Measurements from ENCODE around the gene TTLL8.
A peak's percentile ranks its signal among the peaks of the same experiment; 100 is the strongest.

The TTLL8 gene

GRCh38 chr22:50062509-50063135 lies 4.5 kb upstream of the TTLL8 start:
- DNase-seq (ENCODE audit: low spot score) = no peak

DNA sequence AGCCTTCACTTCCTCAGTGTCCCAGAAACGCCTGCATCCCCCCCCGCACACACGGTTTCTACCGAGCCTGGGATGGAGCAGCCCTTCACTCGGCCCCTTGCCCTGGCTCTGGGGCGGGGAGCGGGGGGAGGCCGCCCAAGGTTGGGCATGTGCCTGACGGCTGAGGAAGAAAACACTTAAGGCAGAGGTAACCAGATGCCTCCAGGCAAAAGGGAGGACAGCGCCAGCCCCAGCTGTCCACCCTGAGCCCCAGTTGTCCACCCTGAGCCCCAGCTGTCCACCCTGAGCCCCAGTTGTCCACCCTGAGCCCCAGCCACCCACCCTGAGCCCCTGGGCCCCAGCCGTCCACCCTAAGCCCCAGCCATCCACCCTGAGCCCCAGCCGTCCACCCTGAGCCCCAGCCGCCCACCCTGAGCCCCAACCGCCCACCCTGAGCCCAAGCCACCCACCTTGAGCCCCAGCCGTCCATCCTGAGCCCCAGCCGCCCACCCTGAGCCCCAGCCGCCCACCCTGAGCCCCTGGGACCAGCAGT lies 3.8 kb upstream of the TTLL8 start:
- DNase-seq (ENCODE audit: low spot score) = no peak

GRCh38 chr22:50061141-50061823 lies 3.2 kb upstream of the TTLL8 start:
- DNase-seq (ENCODE audit: low spot score) = no peak

DNA sequence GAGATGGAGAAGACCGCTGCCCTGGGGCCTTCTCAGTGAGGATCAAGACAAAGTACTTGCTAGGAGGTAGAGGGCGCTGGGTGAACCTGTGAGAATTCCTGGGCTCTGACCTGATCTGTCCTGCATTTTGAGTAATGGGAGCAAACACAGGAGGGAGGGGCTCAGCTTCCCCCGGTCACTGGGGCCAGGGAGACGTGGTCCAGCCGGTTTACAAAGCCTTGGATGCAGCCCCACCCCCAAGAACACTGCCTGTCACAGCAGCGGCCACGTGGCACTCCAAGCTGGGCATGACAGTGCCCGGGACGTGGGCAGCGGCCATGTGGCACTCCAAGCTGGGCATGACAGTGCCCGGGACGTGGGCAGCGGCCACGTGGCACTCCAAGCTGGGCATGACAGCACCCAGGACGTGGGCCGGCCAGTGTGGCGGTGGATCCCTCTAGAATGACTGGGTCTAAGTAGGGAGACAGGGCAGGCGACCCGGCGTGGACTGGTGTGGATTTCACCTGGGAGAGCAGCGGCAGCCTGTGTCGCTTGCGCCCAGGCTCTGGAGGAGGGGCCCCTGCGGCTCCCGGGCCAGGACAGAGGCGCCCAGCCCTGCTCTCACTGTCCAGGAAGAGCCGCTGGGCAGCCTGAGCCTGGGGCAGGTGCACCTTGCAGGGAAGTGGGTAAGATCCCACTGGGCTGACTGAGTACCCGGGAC lies 2.5 kb upstream of the TTLL8 start:
- no peak for DNase-seq (ENCODE audit: low spot score)

DNA sequence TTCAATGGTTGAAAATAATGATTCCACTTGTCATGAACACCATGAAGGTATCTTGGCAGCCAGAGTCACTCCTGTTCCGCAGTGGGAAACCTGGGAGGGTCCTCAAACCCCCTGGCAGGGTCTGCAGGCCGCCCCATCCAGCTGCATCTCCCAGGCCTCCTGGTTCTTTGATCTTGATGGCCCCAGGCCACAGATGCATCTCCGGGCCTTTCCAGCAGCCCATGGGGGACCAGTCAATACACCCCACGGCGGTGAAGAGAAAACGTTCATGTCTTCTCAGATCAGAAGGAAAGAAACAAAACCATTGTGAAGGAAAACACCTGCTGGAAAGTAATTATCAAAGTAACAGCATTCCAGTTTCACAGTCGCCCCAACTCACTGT lies 1.8 kb upstream of the TTLL8 start:
- DNase-seq (ENCODE audit: low spot score) = no peak

GRCh38 chr22:50058906-50059880 lies 1.1 kb upstream of the TTLL8 start:
- peak; percentile 33 for DNase-seq (ENCODE audit: low spot score)

- DNase-seq (ENCODE audit: low spot score) = no peak
These were observed 629 bp downstream of the TTLL8 start for GRCh38 chr22:50057278-50058060.

GRCh38 chr22:50056214-50056972 lies 1.7 kb downstream of the TTLL8 start:
- DNase-seq (ENCODE audit: low spot score) = no peak

DNA sequence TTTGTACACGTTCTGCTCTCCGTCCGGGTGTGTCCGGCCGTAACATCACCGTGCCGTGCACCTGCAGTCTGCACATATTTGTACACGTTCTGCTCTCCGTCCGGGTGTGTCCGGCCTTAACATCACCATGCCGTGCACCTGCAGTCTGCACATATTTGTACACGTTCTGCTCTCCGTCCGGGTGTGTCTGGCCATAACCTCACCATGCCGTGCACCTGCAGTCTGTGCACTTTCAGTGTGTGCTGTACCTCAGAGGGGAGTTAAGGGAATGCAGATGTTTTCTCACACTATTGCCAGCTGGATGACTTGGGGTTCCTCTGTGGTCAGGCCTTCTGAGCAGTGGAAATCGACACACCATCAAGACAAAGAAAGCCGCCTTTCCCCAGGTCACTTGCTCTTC lies 4.2 kb downstream of the TTLL8 start:
- DNase-seq (ENCODE audit: low spot score) = no peak

DNA sequence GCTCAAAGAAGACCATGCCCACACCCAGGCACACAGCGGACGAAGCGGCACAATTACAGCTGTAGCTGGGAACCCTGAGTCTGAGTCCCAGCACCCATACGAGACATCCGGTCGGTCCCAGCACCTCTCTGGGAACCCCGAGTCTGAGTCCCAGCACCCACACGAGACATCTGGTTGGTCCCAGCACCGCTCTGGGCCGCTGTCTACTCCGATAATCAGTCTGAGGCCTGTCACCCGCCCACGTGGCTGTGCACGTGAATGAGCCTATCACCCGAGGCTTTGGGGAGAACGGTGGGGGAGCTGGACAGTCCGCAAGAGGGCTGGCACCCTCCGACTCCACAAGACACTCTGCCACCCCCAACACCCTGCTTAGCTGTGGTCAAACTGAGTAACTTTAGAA lies 6.2 kb downstream of the TTLL8 start:
- DNase-seq (ENCODE audit: low spot score) = no peak

- DNase-seq (ENCODE audit: low spot score) = no peak
These were observed 8.6 kb downstream of the TTLL8 start for GRCh38 chr22:50049299-50050195.

GRCh38 chr22:50048836-50049235 lies 9.3 kb downstream of the TTLL8 start:
- DNase-seq (ENCODE audit: low spot score) = no peak

DNA sequence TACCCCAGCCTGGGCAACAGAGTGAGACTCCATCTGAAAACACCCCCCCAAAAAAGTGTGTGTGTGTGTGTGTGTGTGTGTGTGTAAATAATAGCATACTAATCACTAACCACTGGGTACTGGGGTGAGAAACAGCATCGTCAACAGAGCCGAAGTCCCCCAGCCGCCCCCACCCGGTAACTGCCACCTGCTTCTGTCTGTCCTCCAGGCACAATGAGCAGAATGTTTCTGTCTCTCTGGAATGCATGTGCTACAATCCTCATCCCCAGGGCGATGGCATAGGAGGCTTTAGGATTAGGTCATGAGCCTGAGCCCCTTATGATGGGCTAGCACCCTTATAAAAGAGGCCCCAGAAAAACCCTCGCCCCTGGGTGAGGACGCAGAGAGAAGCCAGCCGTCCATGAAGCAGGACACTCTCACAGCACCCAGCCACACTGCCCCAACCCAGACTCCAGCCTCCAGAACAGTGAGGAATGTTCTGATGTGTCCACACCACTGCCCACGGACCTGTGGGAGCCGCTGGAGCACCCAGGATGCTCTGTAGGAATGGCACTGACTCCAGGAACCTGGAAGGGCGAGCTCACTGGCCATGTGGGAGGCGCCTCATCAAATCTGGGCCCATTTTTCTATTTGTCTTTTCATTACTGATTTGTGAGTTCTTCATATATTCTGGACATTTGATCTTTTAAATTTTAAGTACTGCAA lies 9.9 kb downstream of the TTLL8 start:
- no peak for DNase-seq (ENCODE audit: low spot score)

GRCh38 chr22:50047346-50047745 lies 10.8 kb downstream of the TTLL8 start:
- DNase-seq (ENCODE audit: low spot score) = no peak

- no peak for DNase-seq (ENCODE audit: low spot score)
These were observed 11.4 kb downstream of the TTLL8 start for GRCh38 chr22:50046481-50047245.

DNA sequence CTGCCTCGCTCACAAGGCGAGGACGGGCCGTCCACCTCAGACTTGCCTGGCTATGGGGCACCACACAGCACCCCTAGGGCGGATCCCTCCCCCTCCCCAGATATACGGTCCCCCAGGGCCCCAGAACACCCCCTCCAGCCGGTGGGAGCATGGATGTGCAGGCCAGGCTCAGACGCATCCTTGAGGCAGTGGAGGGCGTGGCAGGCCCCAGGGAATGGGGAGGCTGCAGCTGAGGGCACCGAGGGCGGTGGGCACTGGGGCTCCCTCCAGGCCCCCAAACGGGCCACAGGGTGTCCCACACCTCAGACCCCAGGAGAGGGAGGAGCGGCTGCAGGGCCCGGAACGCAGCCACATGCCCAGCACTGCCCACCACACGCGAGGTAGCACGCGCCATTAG lies 12.1 kb downstream of the TTLL8 start:
- no peak for DNase-seq (ENCODE audit: low spot score)

GRCh38 chr22:50045211-50046018 lies 12.7 kb downstream of the TTLL8 start:
- DNase-seq (ENCODE audit: low spot score) = no peak

All from SK-N-DZ (cell line).